Tibial artery (tissue), 4 donors: ENCODE results near the gene EIF3J.

ENCODE experiments used
- DNase-seq, 2 donors: peaks; one replicate each; pipeline ENCODE4 v3.0.0-alpha.2; 2019
- H3K27ac ChIP-seq, 2 donors: fragments of 200-600 bp; sonication (generic) in 1 of 2; 1 replicate in 1 of 2; 2 replicates in 1 of 2; pipeline ENCODE4 v1.5.1; 2018 to 2019; ENCODE audit warnings: mild to moderate bottlenecking in 1 of 2
- H3K27me3 ChIP-seq, 2 donors: fragments of 200-600 bp; sonication (generic) in 1 of 2; one replicate each; pipeline versions ENCODE4 v1.5.1 to v1.6.0; 2016 to 2019
- H3K36me3 ChIP-seq, 3 donors: fragments of 200-600 bp; sonication (generic) in 2 of 3; one replicate each; pipeline ENCODE4 v1.5.1; 2016 to 2019; ENCODE audit warnings: mild to moderate bottlenecking in 2 of 3
- H3K4me1 ChIP-seq, 4 donors: fragments of 200-600 bp; sonication (generic) in 2 of 4; 1 replicate in 3 of 4; 2 replicates in 1 of 4; pipeline ENCODE4 v1.5.1; 2016 to 2019
- H3K4me3 ChIP-seq, 2 donors: fragments of 200-600 bp; sonication (generic) in 1 of 2; 1 replicate in 1 of 2; 2 replicates in 1 of 2; pipeline ENCODE4 v1.5.1; 2018 to 2019; ENCODE audit warnings: mild to moderate bottlenecking in 2 of 2
- H3K9me3 ChIP-seq, 3 donors: fragments of 200-600 bp; sonication (generic) in 1 of 3; one replicate each; pipeline ENCODE4 v1.5.1; 2016 to 2019
- intact Hi-C: fragments of 100-400 bp; cut with DNase I; formaldehyde crosslinking; loops from one replicate; pipeline ENCODE4 v1.15.0; 2023; ENCODE audit warnings: low total_unique reads
- TF ChIP-seq, protein P1 (sequence below), 2 experiments: fragments of 200-600 bp in 1 of 2; fragments of 450-650 bp in 1 of 2; IDR thresholded peaks; one replicate each; pipeline ENCODE4 v1.5.1; 2017 to 2019; ENCODE audit warnings: antibody characterized with exemption in 2 of 2, mild to moderate bottlenecking in 1 of 2, moderate library complexity in 1 of 2

EIF3J gene

DNA sequence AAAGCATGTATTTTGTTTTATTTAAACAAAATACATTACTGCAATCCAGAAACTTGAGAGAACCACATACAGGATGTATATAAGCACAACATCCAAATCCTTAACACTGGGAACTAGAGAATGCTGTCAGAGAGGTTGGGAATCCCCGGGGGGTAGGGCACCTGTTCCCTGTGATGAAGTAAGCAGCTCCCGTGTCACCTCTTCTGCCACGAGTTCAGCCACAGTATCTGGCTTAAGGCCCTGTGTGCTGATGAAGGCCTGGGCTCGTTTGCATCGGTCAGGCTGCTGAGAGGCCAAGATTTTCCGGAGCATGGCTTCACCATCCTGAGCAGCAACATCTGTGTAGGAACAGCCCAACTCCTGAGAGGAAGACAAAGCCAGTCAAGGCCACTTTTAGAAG is 36.4 kb downstream of the EIF3J start:
- no peaks in the 10 kb centered on the region for H3K27me3 ChIP-seq
- no peaks in the 10 kb centered on the region for H3K9me3 ChIP-seq
- no peak for DNase-seq
- no peak overlapping the region for H3K27ac ChIP-seq
- H3K4me3 ChIP-seq = no peak overlapping the region
- TF ChIP-seq, protein P1, sequence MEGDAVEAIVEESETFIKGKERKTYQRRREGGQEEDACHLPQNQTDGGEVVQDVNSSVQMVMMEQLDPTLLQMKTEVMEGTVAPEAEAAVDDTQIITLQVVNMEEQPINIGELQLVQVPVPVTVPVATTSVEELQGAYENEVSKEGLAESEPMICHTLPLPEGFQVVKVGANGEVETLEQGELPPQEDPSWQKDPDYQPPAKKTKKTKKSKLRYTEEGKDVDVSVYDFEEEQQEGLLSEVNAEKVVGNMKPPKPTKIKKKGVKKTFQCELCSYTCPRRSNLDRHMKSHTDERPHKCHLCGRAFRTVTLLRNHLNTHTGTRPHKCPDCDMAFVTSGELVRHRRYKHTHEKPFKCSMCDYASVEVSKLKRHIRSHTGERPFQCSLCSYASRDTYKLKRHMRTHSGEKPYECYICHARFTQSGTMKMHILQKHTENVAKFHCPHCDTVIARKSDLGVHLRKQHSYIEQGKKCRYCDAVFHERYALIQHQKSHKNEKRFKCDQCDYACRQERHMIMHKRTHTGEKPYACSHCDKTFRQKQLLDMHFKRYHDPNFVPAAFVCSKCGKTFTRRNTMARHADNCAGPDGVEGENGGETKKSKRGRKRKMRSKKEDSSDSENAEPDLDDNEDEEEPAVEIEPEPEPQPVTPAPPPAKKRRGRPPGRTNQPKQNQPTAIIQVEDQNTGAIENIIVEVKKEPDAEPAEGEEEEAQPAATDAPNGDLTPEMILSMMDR (IDR thresholded peaks at IDR 0.05) = no peak
- H3K36me3 ChIP-seq = peaks cover 12 to 47% (median 14%) of the 10 kb centered on the region in 3 donors
- intact Hi-C loops = no loop called here
- no peaks in the 10 kb centered on the region for H3K4me1 ChIP-seq

DNA sequence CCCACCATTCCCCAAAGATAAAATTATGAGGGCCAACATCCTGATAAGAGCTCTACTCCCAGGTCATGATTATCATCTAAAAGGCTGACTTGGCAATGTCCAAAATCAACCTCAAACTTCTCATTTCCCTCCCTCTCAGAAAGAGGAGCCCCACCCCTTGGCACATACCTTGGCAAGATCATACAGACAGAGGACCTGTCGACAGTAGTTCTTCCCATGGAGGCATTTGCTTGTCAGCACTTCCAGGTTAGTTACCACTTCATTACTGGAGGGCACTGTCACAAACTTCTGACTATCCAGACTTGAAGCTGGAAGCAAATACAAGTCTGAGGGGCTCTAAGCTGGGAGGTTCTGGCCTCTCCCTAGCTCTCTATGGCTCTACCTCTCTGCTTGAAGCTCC is 37.8 kb downstream of the EIF3J start:
- Histone ChIP-seq H3K9me3 (no peaks in the 10 kb centered on the region), H3K36me3 (peaks cover 12 to 42% (median 15%) of the 10 kb centered on the region in 3 donors), H3K27me3 (no peaks in the 10 kb centered on the region), H3K4me3 (no peak overlapping the region), H3K27ac (no peak overlapping the region), H3K4me1 (no peaks in the 10 kb centered on the region)
- intact Hi-C loops = no loop called here
- TF ChIP-seq, protein P1 (IDR thresholded peaks at IDR 0.05) = no peak
- no peak for DNase-seq

DNA sequence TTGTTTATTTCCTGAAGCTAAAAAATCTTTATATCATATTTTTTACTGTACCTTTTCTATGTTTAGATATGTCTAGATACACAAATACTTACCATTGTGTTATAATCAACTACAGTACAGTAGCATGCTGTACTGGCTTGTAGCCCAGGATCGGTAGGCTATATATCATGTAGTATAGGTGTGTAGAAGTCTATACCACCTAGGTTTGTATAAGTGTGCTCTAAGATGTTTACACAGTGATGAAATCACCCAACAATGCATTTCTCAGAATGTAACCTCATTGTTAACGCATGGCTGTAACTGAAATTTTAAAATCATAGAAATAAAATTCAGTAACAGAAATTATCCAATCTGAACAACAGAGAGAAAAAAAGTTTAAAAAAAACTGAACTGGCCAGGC is 43.2 kb downstream of the EIF3J start:
- Histone ChIP-seq H3K9me3 (no peaks in the 10 kb centered on the region), H3K4me1 (no peaks in the 10 kb centered on the region), H3K27me3 (no peaks in the 10 kb centered on the region), H3K27ac (no peak overlapping the region), H3K36me3 (peaks cover 30 to 58% (median 48%) of the 10 kb centered on the region in 3 donors), H3K4me3 (no peak overlapping the region)
- intact Hi-C loops = no loop called here
- TF ChIP-seq, protein P1 (IDR thresholded peaks at IDR 0.05) = no peak
- no peak for DNase-seq

DNA sequence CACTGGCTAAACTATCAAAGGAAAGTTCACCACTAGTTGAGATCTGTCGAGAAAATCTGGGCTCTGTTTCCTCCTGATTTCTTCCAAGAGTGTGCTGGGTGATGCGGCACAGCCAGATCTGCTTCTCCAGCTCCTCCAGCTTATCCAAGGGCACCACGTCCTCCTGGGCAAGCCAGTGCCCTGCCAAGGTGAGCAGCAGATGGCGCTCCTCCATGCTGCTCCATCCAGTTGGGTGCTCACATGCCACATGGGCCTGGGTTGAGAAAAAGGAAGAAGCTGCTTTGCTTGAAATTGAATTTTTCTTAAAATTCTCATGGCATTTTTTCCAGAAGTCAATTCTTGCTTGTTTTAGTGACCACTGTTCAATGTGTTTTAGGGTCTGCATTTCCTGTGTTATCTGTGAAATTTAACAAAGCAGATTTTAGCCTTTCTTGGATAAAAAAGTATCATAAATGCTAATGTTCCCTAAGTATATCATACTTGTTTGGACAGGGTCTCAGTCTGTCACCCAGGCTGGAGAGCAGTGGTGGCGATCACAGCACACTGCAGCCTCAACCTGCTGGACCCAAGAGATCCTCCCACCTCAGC is 47.3 kb downstream of the EIF3J start:
- Histone ChIP-seq H3K9me3 (no peaks in the 10 kb centered on the region), H3K4me1 (no peaks in the 10 kb centered on the region), H3K36me3 (peaks cover 67 to 93% (median 77%) of the 10 kb centered on the region in 3 donors), H3K27ac (no peak overlapping the region), H3K4me3 (no peak overlapping the region), H3K27me3 (no peaks in the 10 kb centered on the region)
- DNase-seq = no peak
- TF ChIP-seq, protein P1 (IDR thresholded peaks at IDR 0.05) = no peak
- intact Hi-C loops = no loop called here

DNA sequence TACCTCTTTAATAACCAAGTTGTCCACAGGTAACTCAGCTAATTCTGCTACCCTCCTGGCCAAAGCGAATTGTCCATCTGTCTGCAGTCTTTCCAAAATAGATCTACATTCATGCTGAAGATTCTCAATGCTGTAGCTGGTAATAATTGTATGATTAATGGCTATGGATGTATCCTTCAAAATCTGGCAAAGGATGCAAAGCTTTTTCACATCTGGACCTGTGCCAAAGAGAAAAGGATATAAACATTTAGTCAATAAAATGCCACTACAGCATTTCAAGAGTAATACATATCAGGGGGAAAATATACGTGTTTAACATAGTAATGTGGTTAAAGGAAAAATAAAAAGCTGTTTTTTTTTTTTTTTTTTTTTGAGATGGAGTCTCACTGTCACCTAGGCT is 48.7 kb downstream of the EIF3J start:
- H3K9me3 ChIP-seq = no peaks in the 10 kb centered on the region
- intact Hi-C loops = no loop called here
- DNase-seq = no peak
- TF ChIP-seq, protein P1 (IDR thresholded peaks at IDR 0.05) = no peak
- peaks cover 78 to 93% (median 81%) of the 10 kb centered on the region in 3 donors for H3K36me3 ChIP-seq
- no peaks in the 10 kb centered on the region for H3K4me1 ChIP-seq
- H3K27me3 ChIP-seq = no peaks in the 10 kb centered on the region
- no peak overlapping the region for H3K4me3 ChIP-seq
- H3K27ac ChIP-seq = no peak overlapping the region

DNA sequence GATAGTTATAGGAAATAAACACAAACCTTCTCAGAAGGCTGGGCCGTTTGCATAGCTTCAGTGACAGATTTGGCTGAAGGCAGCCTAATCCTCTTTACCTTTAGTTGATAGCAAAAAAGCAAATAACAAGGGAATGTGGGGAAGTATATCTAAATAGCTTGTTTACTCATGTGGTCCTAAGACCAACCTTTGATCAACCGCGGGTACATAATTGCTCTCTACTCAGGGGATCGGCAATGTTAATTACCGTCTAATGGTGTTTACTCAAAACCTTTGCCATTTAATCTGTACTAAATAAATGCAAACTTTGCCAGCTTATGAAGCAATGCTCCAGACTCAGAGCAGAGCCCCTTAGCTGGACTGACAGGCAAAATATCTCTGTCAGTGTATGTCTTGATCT is 51.6 kb downstream of the EIF3J start:
- Histone ChIP-seq H3K27ac (no peak overlapping the region), H3K4me1 (no peaks in the 10 kb centered on the region), H3K9me3 (no peaks in the 10 kb centered on the region), H3K4me3 (no peak overlapping the region), H3K27me3 (no peaks in the 10 kb centered on the region), H3K36me3 (peaks cover 88 to 96% (median 94%) of the 10 kb centered on the region in 3 donors)
- TF ChIP-seq, protein P1 (IDR thresholded peaks at IDR 0.05) = no peak
- no peak for DNase-seq
- intact Hi-C loops = no loop called here
